SK-MEL-5 (cell line): ENCODE results near the gene RECQL5. TPM values are rescaled to one million over a fixed set of nuclear protein-coding genes. Genes with fewer than 3 reads are reported as not detected.

ENCODE experiments used
- DNase-seq: peaks from one replicate; pipeline ENCODE4 v3.0.0-alpha.2; 2016; ENCODE audit warnings: low read depth, low spot score
- in situ Hi-C: cut with HindIII; loops from 2 replicates; pipeline ENCODE4 v1.10.0; 2016; ENCODE audit warnings: low sequenced_read_pairs, high pct_unique_total_duplicates, low pct_unique_long_range_greater_than_20kb
- polyA plus RNA-seq, 2 experiments: library from polyadenylated mRNA; depleted of rRNA; stranded (reverse); fragments of >200 nt; gene quantifications; 2 replicates each; pipeline ENCODE4 v1.2.3, GENCODE V29; 2015
- total RNA-seq: library from RNA; depleted of rRNA; stranded (reverse); fragments of >200 nt; shearing (Covaris generic); gene quantifications from 2 replicates; pipeline ENCODE4 v1.2.3, GENCODE V29; 2014; rRNA removed

The RECQL5 gene
- total RNA-seq, result 27.7 and 32.9 TPM in 2 replicates
- 40.9 and 53.2 TPM in 2 replicates for polyA plus RNA-seq (2015; cell fraction: cytosol; rRNA removed)
- 374 and 389 TPM in 2 replicates for polyA plus RNA-seq (2015; cell fraction: nucleus; rRNA removed)

DNA sequence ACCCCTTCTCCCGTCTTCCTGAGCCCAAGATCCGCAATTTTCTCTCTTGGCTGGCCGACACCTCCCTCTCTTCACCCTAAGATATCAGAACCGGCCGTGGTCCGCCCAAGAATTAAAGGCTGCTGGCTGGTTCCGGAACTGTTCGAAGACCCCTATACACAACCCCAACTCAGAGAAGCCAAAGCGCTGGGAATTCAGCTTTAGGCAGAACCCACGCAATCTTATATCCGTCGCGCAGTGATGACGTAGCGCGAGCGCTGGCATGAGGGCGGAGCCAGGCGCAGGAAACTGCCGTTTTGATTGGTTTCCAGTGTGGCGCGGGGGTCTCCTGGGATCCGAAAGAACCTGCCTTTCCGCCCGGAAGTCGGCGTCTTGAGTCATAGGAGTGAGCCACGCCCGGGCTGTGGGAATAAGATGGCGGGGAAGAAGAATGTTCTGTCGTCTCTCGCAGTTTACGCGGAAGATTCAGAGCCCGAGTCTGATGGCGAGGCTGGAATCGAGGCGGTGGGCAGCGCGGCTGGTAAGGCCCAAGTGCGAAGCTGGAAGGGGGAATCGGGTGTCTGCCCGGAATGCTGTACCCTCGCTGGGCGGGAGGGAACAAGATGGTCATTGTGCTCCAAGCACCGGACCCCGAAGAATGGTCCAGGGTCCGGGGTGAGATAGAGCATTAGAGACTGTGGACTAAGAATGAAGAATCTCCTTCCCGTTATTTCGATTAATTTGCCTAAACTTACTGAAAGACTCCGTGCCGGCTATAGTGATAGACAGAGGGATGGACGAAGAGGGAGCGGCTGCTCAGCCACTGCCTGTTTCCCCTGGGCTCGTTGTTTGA is at the start of gene RECQL5, which contains the start of gene SAP30BP:
Gene RECQL5 (minus strand): TSS at position 196 of the 832 bp plus-strand sequence. CDS start 597 bp downstream, outside the sequence.
Gene SAP30BP (plus strand): TSS at position 380 of the 832 bp plus-strand sequence. CDS start 35 bp downstream, at position 415.
- peak; percentile 100 for DNase-seq
- in situ Hi-C loops, result no loop called here

DNA sequence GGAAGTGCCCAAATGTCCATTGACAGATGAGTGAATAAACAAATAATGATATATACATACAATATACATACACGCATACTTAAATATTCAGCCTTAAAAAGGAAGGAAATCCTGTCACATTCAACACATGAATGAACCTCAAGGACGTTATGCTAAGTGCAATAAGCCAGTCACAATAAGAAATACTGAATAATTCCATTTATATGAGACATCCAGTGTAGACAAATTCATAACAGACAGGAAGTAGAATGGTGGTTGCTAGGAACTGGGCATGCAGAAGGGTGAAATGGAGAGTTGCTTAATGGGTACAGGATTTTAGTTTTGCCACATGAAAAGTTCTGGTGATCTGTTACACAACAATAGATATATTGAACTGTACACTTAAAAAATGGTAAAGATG is 45.5 kb upstream of the RECQL5 start:
- no peak for DNase-seq
- in situ Hi-C loops, result no loop called here

DNA sequence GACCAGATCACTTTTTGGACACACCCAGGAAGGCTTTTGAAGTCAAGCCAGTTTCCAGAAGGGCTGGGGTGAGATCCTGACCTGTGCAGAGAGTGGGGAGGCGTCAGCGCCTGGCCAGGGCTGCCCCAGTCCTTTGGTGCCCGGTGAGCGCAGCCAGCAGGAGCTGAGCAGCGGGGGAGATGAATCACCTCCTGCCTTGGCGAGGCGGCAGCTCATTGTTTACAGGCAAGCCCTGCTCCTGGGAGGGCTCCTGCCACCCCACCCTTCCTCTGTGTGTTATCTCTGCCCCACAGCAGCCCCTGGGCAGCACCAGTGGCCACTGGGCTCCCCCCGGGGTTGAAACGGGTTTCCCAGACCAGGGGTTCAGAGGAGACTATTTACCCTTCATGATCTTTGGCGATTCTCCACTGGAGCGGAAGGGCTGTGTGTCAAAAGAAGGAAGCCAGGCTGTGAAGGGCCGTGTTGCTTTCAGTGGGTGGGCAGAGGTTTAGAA is 40.2 kb upstream of the RECQL5 start:
- in situ Hi-C loops, result no loop called here
- no peak for DNase-seq

DNA sequence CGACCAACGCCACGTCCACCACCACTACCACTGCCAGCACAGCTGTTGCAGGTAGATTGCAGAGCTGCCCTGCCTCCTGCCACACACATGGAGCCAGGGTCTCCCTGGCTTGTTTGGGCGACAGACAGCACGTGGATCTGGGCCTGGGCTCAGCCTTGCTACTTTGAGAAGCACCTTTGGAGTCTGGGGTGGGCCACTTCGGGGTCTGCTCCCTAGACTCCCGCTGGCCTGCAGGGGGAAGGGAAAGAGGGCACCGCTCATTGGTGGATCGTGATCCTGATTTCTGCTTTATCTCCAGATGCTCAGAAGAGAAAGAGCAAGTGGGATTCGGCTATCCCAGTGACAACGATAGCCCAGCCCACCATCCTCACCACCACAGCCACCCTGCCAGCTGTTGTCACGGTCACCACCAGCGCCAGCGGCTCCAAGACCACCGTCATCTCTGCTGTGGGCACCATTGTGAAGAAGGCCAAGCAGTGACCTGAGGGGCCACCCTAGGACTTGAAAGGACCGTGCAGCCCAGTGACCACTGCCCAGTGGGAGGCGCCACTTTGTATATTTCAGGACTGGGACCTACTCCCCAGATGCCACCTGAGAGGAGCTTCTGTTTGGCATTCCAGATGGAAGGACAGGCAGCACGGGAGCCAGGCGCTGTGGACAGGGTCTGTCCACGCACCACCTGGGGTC is 39.2 kb upstream of the RECQL5 start:
- in situ Hi-C loops, result no loop called here
- DNase-seq, result no peak

DNA sequence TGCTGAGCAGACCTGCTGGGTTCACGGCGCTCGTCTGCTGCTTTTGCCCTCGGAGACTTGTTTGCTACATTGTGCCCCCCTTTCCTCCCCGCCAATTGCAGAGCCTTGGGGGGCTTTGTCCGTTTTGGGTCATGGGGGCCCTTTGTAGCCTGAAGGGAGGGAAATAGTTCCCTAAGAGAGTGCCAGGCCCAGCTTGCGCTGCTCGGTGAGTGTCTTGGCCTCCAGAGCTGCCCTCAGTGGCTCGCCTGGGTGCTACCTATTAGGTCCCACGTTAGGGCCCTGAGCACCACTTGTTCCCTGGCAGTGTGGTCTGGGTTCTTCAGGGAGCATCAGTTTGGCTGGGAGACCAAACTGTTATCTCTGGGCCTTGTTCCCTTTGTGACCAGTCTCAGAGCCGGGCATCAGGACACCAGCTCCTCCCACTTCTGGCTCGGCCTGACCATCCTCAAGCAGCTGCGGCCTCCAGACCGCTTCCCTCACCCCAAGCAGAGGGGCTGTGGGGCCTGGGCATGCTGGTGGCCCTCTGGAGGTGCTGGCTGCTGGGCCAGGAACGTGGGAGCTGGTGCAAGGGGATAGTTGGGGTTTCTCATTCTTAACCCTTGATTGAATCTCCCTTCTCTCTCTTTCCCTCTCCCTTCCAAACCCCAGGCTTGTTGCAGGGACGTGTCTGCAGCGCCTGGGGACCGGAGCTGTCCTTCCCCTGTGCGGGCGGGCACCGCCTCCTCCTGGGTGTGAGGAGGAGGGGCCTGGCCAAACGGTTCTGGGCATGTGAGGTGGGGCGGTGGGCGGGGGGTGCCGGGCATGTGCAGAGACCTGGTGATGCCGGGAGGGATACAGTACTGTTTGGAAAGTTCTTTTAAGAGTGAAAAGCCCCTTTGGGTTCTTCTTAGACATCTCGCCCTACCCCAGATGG is 38.3 kb upstream of the RECQL5 start:
- DNase-seq, result no peak
- in situ Hi-C loops, result no loop called here

DNA sequence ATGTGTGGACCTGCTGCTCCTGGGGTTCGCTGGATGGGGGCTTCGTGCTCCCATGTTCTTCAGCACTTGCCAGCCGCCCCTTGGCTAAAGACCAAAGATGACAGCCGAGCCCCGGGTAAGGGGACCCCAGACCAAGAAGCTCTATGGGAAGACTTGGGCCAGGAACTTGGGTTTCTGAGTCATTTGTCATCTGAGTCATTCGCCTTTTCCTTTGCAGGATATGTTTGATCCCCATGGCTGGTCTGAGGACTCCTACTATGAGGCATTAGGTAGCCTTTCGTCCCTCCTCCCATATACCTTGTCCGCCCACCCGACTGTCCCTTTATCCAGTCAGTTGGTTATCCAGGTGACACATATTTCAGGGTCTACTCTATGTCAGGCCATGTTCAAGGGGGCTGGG is 36.6 kb upstream of the RECQL5 start:
- in situ Hi-C loops, result no loop called here
- no peak for DNase-seq

DNA sequence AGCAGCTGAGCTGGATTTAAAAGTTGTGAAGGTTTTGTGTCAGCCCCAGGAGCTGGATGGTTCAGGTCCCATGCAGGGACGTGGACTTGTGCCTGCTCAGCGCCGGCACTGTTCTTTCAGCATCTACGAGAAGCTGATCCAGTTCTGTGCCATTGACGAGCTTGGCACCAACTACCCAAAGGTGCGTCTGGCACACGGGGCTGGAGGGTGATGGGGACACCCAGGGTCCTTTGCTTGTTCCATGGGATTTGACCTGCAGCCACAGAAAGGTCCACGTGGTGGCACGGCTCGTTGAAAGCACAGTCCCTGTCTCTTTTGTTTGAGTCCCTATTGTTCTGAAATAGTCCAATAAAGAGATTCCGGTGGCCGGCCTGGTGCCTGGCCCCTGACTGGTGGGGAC is 36.2 kb upstream of the RECQL5 start:
- DNase-seq, result no peak
- in situ Hi-C loops, result no loop called here

DNA sequence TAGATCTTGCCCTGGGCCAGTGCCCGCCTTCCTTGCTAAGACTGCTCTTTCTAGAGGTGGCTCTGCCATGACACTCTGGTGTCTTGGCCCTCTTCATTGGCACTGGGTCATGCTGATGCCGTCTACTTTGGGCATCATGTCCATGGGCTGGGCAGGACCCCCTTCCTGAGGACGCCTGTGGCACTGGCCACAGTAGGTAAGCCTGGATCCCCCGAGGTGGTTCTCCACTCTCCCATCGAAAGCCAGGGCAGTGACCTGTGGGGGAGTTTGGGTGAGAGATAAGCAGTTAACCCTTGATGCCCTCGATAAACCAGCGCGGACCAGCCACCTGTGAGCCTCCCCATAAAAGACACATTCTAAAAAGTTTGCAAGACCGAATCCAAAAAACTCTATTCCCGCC is 34.3 kb upstream of the RECQL5 start:
- no peak for DNase-seq
- in situ Hi-C loops, result no loop called here

GRCh38 chr17:75698659-75699058 is 31.7 kb upstream of the RECQL5 start:
- in situ Hi-C loops, result no loop called here
- DNase-seq, result no peak

DNA sequence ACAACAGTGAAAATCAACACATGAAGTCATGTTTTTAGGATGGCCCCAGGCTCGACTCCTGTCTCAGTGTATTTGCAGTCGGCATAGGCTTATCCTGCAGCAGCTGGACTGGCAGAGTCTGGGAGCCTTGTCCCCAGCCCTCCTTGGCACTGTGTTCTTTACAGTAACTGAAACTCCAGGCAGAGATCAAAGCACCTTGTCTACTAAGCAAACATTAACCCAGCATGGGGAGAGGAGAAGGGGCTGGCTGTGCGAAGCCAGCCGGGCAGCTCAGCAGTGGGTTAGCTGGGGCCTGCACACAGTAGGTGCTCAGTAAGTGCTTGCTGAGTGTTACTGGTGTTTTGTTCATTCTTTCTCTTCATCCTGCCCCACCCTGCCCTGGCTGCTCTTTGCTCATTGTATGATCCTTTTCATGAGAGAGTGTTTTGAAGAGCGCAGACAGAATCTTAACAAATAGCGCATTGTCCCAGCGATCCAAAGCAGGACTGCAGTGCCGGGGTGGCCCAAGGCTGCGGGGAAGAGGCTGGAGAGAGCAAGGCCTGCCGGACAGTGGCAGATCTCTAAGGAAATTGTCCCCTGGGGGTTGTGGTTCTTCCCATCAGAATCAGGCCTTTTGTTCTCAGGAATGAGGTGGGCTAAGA is 30.8 kb upstream of the RECQL5 start:
- in situ Hi-C loops, result no loop called here
- DNase-seq, result peak; percentile 99

DNA sequence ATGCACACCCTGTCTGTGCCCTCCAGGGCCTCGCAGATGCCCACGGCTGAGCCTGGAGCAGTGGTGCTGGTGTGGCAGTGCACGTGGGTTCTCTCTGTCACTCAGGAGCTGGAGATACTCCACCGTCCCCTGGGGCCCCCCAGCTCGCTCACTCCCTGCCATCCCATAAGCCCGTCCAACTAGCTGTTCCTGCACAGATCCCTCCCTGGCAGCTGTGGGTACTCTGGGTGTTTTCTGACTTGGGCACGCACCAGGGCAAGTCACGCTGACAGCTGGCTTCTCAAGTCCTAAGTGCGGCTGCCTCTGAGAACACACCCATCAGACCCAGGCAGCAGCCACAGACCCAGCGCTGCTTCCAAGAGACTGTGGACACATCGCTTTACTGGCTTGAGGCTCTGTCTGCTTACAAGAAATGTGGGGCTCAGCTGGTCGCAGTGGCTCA is 28.9 kb upstream of the RECQL5 start:
- no peak for DNase-seq
- in situ Hi-C loops, result no loop called here

DNA sequence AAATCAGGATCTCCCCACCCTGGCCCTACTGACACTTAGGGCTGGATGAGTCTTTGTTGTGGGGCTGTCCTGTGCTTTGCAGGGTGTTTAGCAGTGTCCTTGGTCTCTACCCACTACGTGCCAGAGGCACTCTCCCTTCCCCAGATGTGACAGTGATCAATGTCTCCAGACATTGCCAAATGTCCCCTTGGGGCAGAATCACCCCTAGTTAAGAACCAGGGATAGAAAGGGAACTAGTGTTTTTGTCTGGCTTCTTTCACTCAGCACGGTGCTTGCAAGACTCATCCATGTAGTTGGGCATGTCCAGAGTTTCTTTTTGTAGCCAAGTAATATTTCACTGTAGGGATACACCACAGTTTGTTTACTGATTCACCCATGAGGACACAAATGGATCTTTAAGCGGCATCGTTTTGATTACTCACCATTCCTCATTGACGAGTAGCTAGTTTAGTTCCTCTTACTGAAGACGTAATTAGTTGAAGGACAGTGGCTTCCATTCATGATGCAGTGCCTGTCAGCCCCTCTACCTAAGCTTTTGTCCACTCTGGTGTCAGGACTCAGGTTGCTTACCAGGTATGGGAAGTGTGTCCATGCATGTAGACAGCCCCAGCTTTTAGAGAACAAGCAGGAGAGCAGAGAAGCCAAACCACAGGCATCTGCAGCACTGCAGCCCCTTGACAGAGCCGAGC is 28.3 kb upstream of the RECQL5 start:
- in situ Hi-C loops, result no loop called here
- DNase-seq, result no peak

GRCh38 chr17:75694536-75694935 is 27.6 kb upstream of the RECQL5 start:
- no peak for DNase-seq
- in situ Hi-C loops, result no loop called here

- DNase-seq, result peak; percentile 28
- in situ Hi-C loops, result no loop called here
These were observed 26.8 kb upstream of the RECQL5 start for GRCh38 chr17:75693500-75694481.

DNA sequence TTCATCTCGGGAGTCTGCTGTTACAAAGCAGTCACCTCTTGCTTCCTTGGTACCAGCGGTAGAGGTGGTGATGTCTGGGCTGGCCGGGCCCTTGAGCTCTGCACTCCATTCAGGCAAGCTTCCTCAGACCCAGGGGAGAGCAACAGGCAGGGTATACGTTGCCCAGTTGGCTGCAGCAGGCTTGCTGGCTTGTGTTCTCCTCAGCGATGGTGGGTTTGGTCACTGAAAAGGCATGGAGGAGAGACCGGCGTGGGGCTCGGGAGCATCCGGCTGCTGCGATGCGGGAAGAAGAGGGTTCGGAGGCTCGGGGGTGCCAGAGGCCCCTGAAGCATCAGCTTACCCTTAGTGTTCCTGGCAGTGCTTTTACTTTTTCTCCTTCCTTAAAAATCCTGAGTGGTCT is 26.0 kb upstream of the RECQL5 start:
- in situ Hi-C loops, result no loop called here
- DNase-seq, result no peak
